Hepatocyte (in vitro differentiated cells): ENCODE results near the gene DCPS. TPM values are rescaled to one million over a fixed set of nuclear protein-coding genes. Genes with fewer than 3 reads are reported as not detected.
"Not testable (repeated sequence)": the region's sequence is repeated elsewhere in the genome, so short reads cannot be mapped to it uniquely, and the experiment has no call there.

Source experiments
- DNase-seq: peaks from one replicate; pipeline ENCODE4 v3.0.0-alpha.2; 2016; ENCODE audit warnings: low spot score
- H2AFZ ChIP-seq: fragments of 200-600 bp; sonication (generic); 2 replicates; pipeline ENCODE4 v1.6.0; 2016; ENCODE audit warnings: antibody characterized with exemption, mild to moderate bottlenecking
- H3K27ac ChIP-seq: fragments of 200-600 bp; sonication (generic); 2 replicates; pipeline ENCODE4 v1.5.1; 2016; ENCODE audit warnings: mild to moderate bottlenecking
- H3K27me3 ChIP-seq: fragments of 200-600 bp; sonication (generic); 2 replicates; pipeline ENCODE4 v1.6.1; 2016
- H3K36me3 ChIP-seq: fragments of 200-600 bp; sonication (generic); replicated peaks from 2 replicates; pipeline ENCODE4 v1.5.1; 2016; ENCODE audit warnings: low read depth; ENCODE audit not compliant: insufficient read depth
- H3K4me1 ChIP-seq: fragments of 200-600 bp; sonication (generic); 2 replicates; pipeline ENCODE4 v1.5.1; 2016; ENCODE audit warnings: mild to moderate bottlenecking, moderate library complexity; ENCODE audit not compliant: insufficient read depth
- H3K4me2 ChIP-seq: fragments of 200-600 bp; sonication (generic); 2 replicates; pipeline ENCODE4 v1.6.0; 2016
- H3K4me3 ChIP-seq: fragments of 200-600 bp; sonication (generic); 2 replicates; pipeline ENCODE4 v1.5.1; 2016; ENCODE audit warnings: mild to moderate bottlenecking
- H3K79me2 ChIP-seq: fragments of 200-600 bp; sonication (generic); 2 replicates; pipeline ENCODE4 v1.6.0; 2017; ENCODE audit warnings: mild to moderate bottlenecking
- H3K9me2 ChIP-seq: fragments of 200-600 bp; sonication (generic); replicated peaks from 2 replicates; pipeline ENCODE4 v1.6.0; 2017; ENCODE audit warnings: mild to moderate bottlenecking; ENCODE audit not compliant: insufficient read depth
- H3K9me3 ChIP-seq: fragments of 200-600 bp; sonication (generic); 2 replicates; pipeline ENCODE4 v1.5.1; 2016; ENCODE audit warnings: low read depth, mild to moderate bottlenecking
- H4K20me1 ChIP-seq: fragments of 200-600 bp; sonication (generic); 2 replicates; pipeline ENCODE4 v1.6.0; 2016; ENCODE audit warnings: mild to moderate bottlenecking; ENCODE audit not compliant: insufficient read depth, poor library complexity, severe bottlenecking
- EZH2 ChIP-seq: fragments of 200-600 bp; sonication (generic); IDR thresholded peaks from 2 replicates; pipeline ENCODE4 v1.6.1; 2016; ENCODE audit warnings: antibody characterized with exemption, mild to moderate bottlenecking, borderline replicate concordance
- EZH2phosphoT487 ChIP-seq: fragments of 200-600 bp; sonication (generic); IDR thresholded peaks from one replicate; pipeline ENCODE4 v1.6.1; 2018; ENCODE audit warnings: antibody characterized with exemption, mild to moderate bottlenecking, low read depth, moderate library complexity; ENCODE audit not compliant: unreplicated experiment, severe bottlenecking
- WGBS: methylation state at CpG from one replicate; pipeline ENCODE4 v1.1.6; 2016; ENCODE audit warnings: low lambda C conversion rate; ENCODE audit errors: missing lambda C conversion rate; 5-methylcytosine and 5-hydroxymethylcytosine counted together
- polyA plus RNA-seq: library from polyadenylated mRNA; unstranded; fragments of >200 nt; fragmentation: Nextera tagmentation; extraction: Ambion mirVana; gene quantifications from 2 replicates; pipeline ENCODE4 v1.2.1, GENCODE V29; 2016
- total RNA-seq: library from RNA; depleted of rRNA; stranded (reverse); fragments of >200 nt; gene quantifications from 2 replicates; pipeline ENCODE4 v1.2.3, GENCODE V29; 2014
- TF ChIP-seq, protein P1 (sequence below): fragments of 200-600 bp; sonication (generic); IDR thresholded peaks from 2 replicates; pipeline ENCODE4 v1.5.1; 2016; ENCODE audit warnings: antibody characterized with exemption, mild to moderate bottlenecking; ENCODE audit not compliant: poor library complexity

Gene DCPS
- total and polyA plus RNA-seq, 2 experiments from 2014 or later: 6.5 to 16.8 TPM

DNA sequence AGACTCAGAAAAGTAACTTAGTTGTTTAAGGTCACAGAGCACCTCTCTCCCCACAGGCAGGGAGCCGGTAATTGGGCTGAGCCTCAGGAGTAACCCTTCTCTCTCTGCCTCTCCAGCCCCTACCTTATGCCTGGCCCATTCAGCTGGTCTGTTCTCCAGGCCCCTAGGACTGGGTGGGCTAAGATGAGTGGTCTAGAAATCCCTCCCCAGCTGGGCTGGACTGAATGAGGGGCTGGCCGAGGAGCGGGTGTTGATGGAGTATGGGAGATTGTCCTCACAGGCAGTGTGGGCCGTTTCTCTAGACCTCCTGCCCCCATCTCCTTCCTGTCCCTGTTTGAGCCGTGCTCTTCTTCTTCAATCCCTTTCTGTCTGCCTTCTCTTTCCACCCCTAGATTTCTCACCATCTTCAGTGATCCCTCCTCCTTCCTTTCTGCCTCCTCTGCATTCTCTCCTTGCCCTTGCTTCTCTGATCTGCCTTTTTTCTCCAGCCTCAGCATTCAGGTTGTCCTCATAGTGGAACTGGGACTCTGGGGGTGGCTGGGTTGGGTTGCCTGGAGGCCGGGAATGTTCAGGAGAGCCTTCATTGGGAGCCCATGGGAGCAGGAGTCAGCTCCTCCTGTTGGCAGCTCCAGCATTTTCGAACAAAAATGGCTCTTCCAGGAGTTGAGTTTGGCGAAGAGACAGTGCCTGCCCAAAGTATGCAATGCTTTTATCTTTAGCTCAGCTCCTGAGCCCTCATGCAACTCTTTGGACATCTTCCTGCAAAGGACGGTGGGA, 59.2 kb downstream of the DCPS start:
- peaks cover 19% of the 10 kb centered on the region for H3K4me1 ChIP-seq
- no peaks in the 10 kb centered on the region for H3K9me2 ChIP-seq
- no peak for TF ChIP-seq EZH2
- no peak for TF ChIP-seq EZH2phosphoT487
- TF ChIP-seq, protein P1, sequence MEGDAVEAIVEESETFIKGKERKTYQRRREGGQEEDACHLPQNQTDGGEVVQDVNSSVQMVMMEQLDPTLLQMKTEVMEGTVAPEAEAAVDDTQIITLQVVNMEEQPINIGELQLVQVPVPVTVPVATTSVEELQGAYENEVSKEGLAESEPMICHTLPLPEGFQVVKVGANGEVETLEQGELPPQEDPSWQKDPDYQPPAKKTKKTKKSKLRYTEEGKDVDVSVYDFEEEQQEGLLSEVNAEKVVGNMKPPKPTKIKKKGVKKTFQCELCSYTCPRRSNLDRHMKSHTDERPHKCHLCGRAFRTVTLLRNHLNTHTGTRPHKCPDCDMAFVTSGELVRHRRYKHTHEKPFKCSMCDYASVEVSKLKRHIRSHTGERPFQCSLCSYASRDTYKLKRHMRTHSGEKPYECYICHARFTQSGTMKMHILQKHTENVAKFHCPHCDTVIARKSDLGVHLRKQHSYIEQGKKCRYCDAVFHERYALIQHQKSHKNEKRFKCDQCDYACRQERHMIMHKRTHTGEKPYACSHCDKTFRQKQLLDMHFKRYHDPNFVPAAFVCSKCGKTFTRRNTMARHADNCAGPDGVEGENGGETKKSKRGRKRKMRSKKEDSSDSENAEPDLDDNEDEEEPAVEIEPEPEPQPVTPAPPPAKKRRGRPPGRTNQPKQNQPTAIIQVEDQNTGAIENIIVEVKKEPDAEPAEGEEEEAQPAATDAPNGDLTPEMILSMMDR: no peak
- no peak overlapping the region for H2AFZ ChIP-seq
- no peaks in the 10 kb centered on the region for H3K27me3 ChIP-seq
- H3K4me2 ChIP-seq: no peak overlapping the region
- H3K9me3 ChIP-seq: no peaks in the 10 kb centered on the region
- 87% methylated on average over 9 of the region's 9 CpGs for WGBS
- DNase-seq: no peak
- H3K4me3 ChIP-seq: no peak overlapping the region
- H3K27ac ChIP-seq: no peak overlapping the region
- no peaks in the 10 kb centered on the region for H4K20me1 ChIP-seq
- H3K79me2 ChIP-seq: peaks cover 32% of the 10 kb centered on the region
- H3K36me3 ChIP-seq: no peaks in the 10 kb centered on the region

DNA sequence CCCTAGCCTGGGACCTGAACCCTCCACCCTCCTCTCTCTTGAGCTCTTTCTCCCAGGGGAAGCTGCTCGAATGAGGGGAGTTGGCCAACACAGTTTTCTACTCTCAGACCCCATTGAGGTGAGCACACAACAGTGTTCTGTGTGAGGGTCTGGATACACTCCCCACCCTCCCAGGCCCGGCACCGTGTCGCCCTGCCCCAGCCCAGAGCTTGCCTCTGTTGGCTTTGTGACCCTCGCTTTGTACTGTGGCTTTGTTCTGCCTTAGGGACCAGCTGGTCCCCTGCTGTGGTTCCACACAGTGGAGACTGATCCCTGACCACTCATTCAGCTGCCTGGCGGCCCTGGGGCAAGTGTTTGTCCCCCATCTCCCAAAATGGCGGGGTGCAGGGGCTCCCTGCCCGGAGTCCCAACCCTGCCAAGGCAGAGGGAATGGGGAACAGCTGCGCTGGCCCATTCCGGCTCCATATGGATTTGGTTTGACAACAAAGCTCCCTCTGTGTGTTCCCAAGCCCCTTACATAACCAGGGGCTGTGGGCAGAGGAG, 59.9 kb downstream of the DCPS start:
- Histone ChIP-seq H3K27me3 (no peaks in the 10 kb centered on the region), H3K9me3 (no peaks in the 10 kb centered on the region), H4K20me1 (no peaks in the 10 kb centered on the region), H3K79me2 (peaks cover 29% of the 10 kb centered on the region), H2AFZ (no peak overlapping the region), H3K27ac (no peak overlapping the region), H3K4me1 (peaks cover 13% of the 10 kb centered on the region), H3K4me3 (no peak overlapping the region), H3K4me2 (no peak overlapping the region), H3K36me3 (no peaks in the 10 kb centered on the region), H3K9me2 (no peaks in the 10 kb centered on the region)
- WGBS: 85% methylated on average over 10 of the region's 10 CpGs
- DNase-seq: no peak
- TF ChIP-seq, protein P1: no peak
- TF ChIP-seq EZH2phosphoT487 (no peak), EZH2 (no peak)

DNA sequence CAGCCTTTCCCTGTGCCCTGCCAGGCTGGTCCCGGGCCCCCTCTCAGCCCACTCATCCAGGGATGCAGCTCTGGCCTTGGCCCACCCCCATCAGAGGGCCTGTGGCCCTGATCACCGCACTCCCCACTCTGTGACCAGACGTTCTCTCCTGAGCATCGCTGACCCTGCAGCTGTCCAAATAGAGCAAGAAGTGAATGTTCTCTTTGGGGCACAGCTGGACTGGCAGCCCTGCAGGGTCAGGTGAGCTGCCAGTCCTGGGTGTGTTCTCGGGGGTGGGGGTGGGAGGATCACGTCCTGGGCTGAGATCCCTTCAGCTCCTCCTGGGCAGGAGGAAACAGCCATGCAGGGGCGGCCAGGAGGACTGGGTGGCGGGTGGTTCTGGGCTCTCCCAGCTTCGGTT, 60.9 kb downstream of the DCPS start:
- not testable (repeated sequence) for H3K4me1 ChIP-seq, H3K27me3 ChIP-seq, H4K20me1 ChIP-seq

DNA sequence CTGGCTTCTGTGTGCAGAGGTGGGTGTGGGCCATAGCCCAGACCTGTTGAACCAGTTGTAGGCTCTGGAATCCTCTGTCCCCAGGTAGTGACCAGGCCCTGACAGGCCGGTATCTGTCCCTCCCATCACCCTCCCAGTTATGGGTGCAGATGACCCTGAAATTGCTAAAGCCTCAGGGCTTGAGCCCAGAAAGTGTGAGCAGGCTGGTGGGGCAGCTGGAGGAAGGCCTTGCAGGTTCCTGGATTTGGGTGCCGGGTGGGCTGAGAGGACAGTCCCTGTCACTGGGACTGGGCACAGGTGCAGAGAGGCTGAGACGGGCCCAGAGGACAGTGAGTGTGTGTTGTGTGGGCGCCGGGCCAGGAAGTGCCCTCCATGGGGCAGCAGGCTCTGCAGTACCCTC, 61.6 kb downstream of the DCPS start:
- H3K4me2 ChIP-seq, H3K36me3 ChIP-seq, H3K27me3 ChIP-seq, H3K9me2 ChIP-seq, H3K27ac ChIP-seq, DNase-seq, H3K4me3 ChIP-seq, H2AFZ ChIP-seq, H3K4me1 ChIP-seq, H3K9me3 ChIP-seq, H4K20me1 ChIP-seq: not testable (repeated sequence)
- WGBS: 85% methylated on average over 5 of the region's 5 CpGs
- H3K79me2 ChIP-seq: peaks cover 20% of the 10 kb centered on the region

More for the DNA sequence above, 60.9 kb downstream of the DCPS start:
- 75% methylated on average over 4 of the region's 9 CpGs for WGBS
- peaks cover 26% of the 10 kb centered on the region for H3K79me2 ChIP-seq
- not testable (repeated sequence) for H3K9me3 ChIP-seq, H3K9me2 ChIP-seq, H3K27ac ChIP-seq, H3K4me2 ChIP-seq, DNase-seq, H2AFZ ChIP-seq, H3K36me3 ChIP-seq, H3K4me3 ChIP-seq
